NCI-H524 (cell line): ENCODE results near the gene PTPN4.

ENCODE experiments used
- DNase-seq, 2 experiments: peaks; one replicate each; lab custom pipeline; 2025; lab: John Stamatoyannopoulos, UW

PTPN4 gene, protein sequence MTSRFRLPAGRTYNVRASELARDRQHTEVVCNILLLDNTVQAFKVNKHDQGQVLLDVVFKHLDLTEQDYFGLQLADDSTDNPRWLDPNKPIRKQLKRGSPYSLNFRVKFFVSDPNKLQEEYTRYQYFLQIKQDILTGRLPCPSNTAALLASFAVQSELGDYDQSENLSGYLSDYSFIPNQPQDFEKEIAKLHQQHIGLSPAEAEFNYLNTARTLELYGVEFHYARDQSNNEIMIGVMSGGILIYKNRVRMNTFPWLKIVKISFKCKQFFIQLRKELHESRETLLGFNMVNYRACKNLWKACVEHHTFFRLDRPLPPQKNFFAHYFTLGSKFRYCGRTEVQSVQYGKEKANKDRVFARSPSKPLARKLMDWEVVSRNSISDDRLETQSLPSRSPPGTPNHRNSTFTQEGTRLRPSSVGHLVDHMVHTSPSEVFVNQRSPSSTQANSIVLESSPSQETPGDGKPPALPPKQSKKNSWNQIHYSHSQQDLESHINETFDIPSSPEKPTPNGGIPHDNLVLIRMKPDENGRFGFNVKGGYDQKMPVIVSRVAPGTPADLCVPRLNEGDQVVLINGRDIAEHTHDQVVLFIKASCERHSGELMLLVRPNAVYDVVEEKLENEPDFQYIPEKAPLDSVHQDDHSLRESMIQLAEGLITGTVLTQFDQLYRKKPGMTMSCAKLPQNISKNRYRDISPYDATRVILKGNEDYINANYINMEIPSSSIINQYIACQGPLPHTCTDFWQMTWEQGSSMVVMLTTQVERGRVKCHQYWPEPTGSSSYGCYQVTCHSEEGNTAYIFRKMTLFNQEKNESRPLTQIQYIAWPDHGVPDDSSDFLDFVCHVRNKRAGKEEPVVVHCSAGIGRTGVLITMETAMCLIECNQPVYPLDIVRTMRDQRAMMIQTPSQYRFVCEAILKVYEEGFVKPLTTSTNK

DNA sequence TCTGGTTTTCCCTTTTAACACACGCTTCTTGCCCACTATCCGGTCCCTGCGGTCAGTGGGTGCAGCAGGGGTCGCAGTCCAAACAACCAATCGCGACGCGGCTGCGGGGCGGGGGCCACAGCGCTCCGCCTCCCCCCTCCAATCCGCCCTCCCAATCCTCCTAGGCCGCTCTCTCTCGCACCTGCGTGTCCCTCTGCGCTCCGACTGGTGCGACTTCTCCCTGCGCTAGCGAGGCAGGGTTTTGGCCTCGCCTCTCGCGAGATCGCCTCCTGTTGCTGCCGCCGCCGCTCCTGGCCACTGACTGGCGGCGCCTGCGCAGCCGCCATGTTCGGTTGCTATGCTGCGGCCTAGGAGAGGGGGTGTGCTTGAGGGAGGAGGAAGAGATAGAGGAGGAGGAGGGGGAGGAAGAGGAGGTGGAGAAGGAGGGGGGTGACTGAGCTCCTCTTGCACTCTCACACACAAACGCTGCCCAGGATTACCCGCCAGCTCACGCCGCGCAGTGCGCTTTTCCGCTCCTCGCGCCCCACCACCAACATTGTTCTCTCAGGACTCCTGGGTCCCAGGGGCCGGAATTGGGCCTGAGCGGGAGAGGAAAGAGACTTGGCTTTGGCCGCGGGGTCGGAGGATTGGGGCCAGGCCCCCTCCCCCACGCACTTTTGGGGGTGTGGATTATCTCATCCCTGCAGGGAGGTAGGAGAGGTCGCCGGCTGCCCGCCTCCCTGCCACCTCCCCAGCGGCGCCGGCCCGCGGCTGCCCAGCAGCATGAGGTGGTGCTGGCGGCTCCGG lies at the start of gene PTPN4:
Gene PTPN4, plus strand, starts transcription at position 472 of the 786 bp plus-strand sequence. CDS start 49,932 bp downstream, outside the sequence.
- DNase-seq, result peak; percentile 97 to 98

DNA sequence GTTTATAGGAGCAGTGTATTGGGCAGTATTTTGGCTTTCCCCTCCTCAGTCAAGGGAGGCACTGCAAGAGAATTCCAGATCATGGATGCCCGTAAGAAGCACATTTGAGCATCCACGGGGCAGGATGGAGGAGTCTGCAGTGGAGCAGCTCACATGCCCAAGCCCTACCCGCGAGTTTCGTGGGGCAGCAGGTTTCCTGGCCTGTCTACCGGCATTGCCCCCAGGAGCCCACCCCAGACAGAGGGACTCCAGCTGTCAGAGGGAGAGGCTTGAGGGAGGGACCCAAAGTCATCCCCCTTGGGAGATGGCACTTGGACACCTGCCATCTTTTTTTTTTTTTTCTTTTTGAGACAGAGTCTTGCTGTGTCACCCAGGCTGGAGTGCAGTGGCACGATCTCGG lies 49.4 kb upstream of the PTPN4 start:
- DNase-seq, result peak; percentile 42 to 85

DNA sequence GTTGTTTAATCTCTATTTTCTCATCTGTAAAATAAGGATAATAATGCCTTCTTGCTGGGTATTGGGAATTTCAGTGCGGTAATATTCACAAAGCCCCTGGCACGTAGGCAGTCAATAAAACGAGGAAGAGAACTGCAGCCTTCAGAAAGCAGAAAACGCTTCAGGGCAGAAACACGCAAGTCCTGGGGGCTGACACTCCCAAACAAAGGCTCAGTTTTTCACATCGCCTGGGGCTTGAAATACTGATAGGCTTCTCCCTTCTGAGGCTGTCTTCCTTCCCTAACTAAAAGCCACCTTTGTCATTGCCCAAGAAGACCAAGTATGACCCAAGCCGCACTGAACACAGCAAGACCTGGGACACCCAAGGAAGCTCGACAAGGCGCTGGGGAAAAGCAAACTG lies 48.4 kb upstream of the PTPN4 start:
- no peak for DNase-seq

DNA sequence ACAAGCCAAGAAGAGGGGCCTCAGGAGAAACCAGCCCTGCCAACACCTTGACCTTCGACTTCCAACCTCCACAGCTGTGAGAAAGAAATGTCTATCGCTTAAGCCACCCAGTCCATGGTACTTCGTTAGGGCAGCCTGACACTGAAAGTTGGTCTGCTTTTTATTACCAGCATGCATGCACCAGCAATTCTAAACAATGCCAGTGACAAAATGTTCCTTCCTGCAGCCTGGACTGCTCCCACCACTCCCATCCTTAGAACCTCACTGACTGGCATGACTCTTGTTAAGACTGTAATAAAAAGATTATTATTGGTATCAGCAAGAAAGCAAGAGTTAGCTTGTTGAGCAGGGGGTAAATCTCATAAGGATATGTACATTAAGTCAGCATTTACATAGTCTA lies 47.2 kb upstream of the PTPN4 start:
- no peak for DNase-seq

DNA sequence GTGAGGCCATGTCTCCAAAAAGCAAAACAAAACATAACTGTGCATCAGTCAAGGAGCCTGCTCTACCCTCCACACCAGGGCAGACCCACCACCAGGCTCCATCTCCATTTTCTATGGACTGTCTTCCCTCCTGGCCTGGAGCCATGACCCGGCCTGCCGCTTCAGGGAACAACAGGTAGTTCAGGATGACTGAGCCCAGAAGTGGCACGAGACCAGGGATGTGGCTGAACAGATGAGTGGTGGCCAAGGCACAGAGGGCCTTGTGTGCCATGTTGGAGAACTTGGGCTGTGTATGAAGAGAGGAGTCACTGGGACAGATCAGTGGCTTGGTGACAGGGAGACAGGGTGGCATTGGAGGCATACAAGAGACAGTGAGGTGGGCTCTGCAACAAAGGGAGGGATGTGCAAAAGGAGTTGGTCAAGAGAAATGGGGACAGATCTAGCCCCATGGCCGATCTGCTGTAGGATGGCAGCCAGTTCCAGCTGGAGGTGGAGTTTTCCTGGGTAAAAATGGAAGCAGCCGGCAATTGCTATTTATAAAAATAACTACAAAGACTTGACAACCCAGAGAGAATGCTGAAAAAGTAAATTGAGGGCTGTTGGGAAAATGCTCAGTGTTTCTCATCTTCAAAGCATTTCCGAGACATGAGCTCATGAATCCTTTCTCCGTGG lies 45.8 kb upstream of the PTPN4 start:
- DNase-seq, result no peak

DNA sequence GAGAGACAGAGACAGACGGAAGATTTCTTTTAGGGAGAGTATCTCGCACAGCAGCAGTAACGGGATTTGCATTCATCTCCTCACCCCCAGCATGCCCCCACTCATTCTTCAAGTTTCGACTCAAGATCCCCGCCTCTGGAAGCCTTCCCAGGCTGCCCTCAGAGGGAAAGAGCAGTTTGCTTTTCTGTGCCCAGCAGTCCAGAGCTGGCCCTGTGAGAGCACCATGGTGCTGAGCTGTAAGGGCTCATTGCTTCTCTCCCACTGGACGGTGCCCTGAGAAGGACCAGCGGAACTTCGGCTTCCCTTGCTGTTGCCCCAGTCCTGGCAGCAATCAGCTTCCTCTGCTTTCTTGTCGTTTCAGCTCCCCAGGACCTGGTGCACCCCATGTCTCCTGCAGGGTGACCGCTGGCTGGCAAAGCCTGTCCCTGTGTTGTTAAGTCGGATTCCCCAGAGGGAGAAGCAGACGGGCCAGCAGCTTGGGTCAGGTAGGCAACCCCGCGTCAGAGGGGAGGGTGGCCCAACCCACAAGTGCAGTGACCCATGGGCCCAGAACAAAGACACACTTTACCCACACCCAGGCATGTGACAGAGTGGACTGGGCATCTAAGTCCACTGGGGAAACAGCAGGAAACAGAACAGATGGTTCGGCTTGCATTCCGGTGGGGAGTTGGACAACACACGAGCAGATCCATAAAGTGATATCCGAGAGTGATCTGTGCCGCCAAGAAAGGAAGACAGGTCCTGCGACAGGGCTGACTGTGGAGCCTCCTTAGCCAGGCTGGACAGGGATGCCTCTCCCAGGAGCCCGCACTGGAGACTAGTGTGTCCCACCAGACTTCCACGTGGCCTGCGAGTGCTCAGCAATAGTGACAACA lies 44.1 kb upstream of the PTPN4 start:
- DNase-seq, result no peak

DNA sequence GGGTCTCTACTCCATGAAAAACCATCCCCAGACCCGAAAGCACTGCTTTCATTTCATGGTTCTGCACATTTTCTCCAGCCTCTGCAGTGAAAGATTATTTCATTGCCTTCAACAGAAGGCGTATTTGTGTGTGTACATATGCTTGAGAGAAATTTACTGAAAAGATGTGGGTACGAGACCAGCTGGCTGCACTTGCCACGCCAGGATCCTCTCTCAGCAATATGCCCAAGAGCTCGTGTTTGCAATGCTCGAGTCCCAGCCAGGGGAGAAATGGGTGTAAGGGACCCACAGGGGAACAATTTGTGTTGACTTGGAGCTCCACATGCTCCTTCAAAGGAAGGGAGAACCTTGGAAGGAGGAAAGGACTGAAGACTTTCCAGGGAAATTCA lies 43.4 kb upstream of the PTPN4 start:
- no peak for DNase-seq

DNA sequence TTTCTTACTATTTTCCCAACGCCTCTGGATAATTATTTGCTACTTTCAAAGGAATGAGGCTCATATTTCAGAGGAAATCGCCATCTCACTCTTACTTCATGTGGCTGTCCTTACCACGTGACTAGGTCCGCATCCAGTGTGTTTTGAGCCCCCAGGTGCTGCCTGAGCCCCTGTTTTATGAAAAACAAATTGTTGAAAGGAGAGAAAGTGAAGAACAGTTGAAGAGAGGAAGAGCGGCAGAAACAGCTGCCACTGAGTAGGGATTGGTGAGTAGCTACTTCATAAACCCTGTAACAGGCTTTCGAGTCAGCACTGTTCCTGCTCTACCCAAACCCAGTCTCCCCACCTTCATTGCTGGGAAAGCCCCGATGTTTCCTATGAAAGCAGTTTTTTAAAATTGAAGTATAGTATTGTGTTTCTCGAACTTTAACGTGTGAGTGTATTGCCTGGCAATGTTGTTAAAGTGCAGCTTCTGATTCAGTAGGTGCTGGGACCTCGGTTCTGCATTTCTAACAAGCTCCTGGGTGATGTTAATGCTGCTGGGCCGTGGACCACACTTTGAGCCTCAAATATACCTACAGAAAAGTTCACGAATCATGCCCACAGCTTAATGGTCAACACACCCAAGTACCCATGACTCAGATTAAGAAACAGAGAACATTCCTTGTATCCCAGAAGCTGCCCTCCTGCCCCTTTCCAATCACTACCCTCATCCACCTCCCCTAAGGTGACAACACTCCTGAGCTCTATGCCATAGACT lies 41.0 kb upstream of the PTPN4 start:
- no peak for DNase-seq

DNA sequence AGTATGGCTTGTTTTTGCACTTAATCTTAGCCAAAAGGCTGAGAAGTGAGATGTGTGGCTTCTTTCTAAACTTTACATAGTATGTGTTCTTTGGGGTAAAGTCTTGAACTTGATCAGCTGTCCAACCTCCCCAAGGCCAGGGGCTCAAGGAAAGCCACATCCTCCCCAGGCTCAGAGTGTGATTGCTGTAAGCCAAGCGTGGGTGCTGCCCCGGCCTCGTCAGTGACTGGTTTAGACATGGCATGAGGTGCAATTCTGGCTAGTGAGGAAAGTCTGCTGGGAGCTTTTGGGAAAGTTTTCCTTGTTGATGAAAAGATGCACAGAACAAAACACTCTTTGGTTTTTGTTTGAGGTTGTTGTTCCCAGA lies 40.5 kb upstream of the PTPN4 start:
- DNase-seq, result no peak

DNA sequence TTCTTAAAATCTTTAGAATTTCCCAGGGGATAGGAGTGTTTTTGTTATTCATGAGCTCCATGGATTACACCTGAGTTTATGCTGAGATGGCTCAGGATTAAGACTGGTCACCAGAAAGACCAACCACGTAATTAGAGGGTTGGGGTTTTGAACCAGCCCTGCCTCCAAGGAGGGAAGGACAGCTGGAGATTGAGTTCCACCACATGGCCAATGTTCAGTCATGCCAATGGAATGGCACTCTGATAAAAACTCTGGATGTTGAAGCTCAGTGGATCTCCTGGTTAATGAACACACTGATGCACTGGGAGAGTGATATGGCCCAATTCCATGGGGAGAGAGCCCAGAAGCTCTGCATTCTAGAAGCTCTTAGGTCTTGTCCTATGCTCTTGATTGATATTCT lies 38.7 kb upstream of the PTPN4 start:
- DNase-seq, result no peak

DNA sequence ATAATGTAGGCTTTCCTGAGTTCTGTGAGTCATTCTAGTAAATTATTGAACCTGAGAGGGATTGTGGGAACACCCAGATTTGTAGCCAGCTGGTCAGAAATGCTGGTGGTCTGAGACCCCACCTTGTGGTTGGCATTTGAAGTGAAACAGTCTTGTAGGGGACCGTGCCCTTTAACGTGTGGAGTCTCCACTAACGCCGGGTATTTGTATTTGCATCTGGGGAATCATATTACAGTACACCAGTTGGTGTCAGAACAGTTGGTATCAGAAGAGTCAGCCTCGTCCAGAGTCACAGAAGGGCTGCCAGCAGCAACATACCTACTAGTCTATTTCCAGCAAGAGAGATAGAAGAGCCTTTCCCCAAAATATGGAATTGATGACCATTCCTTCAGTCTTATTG lies 38.3 kb upstream of the PTPN4 start:
- peak; percentile 74 to 86 for DNase-seq

DNA sequence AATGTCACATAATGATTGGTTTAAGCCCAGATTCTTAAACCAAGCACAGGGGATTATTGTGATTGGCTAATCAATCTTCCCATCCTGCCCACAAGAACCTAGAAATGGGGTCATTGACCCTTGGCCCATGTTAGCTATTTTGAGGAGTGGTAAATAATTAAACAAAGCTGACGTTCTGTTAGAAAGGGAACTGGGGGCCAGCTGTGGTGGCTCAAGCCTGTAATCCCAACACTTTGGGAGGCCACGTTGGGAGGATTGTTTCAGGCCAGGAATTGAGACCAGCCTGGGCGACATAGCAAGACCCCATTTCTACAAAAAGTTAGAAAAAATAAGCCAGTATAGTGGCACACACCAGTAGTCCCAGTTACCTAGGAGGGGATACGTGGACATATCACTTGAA lies 37.8 kb upstream of the PTPN4 start:
- DNase-seq, result no peak

DNA sequence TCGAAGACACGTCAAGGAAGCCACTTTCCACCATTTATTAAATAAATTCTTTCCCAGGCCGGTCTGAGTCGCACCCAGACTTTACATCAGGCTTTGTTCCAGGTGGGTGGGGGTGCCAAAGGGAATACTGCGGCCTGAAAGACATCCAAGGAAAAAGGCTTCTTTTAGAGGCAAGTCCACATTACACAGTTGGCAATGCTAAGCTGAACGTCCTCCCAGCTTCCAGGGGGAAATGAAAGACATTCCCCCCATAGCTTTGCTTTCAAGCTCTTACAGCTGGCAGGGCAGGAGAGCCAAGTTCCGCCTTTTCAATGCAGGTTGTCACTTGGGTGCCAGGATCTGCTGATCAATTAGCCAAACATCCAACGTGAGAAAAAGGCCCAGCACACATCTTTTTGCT lies 36.5 kb upstream of the PTPN4 start:
- DNase-seq, result no peak

DNA sequence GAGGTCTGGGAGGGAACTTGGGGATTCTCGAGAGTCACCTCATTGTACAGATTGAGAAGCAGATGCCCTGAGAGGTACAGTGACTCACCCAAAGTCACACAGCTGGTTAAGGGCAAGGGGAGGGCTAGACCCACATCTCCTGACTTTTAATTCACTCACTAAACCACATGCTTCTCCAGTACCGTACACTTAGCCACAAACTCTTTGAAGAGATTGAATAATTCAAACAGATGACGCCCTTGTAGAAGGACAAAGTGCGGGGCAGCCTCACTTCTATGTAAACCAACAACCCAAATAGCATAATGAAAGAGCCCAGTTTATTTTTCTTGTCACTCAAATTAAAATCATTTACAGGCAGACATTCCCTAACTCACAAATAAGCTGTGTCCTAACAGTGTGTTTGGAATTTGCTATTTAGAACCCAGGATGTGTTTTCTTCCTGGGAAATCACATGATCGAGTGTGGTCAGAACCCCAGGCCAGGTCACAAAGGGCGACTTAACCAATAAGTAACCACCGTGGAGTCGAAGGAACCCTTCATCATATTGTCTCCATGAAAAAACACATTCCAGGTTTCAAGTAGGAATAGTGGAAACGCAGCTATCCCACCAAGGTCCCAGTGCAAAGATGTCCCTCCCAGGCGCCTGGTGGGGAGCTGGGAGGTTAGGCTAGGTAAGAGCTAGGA lies 35.8 kb upstream of the PTPN4 start:
- no peak for DNase-seq

DNA sequence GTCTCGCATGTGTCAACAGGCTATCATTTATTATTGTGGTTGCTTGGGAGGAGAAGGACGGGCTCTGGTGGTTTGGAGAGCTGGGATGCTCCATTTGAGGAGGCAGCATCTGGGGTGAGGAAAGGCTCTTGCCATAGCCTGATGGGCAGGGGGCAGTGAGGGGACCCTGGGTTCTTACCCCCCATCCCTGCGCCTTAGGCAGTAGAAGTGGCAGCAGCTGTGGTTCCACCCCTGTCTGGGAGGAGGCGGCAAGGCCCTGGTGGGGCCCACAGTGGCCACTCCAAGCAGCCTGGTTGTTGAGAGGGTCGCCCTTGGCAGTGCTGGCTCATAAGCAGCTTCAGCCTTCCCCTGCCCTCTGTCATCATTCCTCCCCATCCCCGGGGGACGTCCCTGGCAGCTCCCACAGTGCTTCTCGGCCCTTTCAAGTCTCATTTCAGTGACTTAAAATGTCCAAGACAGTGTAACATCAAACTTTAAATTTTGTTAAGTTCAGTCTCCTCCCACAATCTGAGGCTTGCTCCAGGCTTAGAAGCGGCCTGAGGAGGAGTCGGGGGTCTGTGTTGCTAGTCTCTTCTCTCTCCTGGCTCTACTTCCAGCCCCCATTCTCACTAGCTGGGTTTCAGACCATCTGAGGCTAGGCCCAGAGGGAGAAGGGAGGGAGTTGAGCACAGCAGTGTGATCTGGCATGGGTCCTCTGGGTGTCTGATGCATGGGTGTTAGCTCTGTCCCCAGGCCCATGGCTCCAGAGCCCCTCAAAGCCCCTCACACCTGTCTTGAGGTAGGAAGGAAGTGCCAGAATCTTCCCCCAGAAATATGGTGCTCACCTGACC lies 34.9 kb upstream of the PTPN4 start:
- no peak for DNase-seq

DNA sequence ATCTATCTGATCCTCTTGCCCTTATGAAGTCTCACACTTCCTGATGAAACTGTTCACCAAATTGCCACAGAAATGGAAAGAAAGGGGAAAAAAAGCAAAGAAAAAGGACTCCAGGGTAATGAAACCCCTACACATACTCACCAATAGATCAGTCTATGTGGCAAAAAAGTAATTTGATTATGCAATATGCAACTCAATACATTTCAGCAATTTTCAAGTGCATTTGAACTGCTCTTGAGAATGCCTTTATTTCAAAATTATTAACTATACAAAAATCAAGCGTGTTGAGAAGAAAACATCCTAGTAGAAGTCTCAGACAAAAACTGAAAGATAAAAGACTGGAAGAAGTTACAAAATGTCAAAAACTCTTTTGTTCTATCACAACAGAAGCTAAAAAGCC lies 32.2 kb upstream of the PTPN4 start:
- DNase-seq, result no peak

DNA sequence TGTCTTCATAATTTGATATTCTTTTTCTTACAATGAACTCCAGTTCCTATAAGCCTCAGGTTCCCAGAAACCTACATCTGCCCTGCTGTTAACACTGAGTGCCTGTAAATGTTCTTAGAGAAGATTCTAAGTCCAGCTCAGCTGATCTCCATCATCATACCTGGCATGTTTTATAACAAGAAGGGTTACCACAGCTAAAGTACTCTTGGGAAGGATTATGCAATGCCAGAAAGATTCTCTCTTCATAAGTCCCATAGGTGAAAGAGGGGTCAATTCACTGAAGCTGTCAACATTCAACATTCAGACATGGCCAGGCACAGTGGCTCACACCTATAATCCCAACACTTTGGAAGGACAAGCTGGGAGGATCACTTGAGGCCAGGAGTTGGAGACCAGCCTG lies 31.3 kb upstream of the PTPN4 start:
- no peak for DNase-seq

DNA sequence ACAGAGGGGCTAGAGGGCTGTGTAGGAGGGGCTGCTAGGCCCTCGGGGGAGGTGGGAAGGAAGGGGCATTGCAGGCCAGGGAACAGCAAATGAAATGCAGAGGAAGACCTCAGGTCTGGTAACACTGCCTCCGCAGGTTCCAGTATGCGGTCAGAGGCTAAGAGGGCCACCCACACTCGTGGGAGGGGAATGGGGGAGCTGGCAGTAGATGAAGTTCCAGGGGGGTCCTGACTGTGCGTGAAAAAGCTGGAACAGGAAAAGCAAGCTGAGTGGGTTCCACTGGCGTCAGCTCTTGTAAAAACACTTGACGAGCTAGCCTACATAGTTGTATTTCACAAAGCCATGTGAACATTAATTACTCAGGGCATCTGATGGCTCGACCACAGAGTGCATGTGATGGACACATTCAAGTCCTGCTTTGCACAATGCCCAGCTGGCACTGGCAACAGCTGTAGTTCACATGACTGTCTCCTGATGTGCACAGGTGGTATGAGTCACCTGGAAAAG lies 29.0 kb upstream of the PTPN4 start:
- no peak for DNase-seq
